GM19043 (cell line): ENCODE measurements around the gene NTM.

Experiments used
- ATAC-seq: cut with Tn5 transposase; IDR thresholded peaks from one replicate; pipeline ENCODE4 v1.9.1; 2021; ENCODE audit warnings: low read depth; ENCODE audit not compliant: unreplicated experiment

The NTM gene

GRCh38 chr11:131837562-131837961 is 467.1 kb downstream of the NTM start:
- ATAC-seq, result no peak

DNA sequence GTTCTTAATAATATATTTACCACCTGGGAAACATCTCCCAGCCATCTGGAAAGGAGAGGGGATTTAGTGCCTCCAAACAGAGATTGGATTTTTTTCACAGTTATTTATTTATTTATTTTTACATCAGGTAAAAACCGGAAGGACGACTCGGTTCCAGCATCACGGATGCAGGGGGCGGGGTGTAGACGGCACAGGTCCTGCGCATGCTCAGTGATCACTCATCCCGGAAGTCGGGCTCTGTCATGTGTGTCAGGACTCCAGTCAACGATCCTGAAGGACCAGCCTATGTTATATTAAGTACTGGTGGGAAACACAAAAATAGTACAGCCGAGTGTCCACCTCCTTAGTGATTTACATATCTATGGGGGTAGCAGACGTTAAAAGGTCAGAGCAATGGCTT is 467.6 kb downstream of the NTM start:
- ATAC-seq, result no peak

DNA sequence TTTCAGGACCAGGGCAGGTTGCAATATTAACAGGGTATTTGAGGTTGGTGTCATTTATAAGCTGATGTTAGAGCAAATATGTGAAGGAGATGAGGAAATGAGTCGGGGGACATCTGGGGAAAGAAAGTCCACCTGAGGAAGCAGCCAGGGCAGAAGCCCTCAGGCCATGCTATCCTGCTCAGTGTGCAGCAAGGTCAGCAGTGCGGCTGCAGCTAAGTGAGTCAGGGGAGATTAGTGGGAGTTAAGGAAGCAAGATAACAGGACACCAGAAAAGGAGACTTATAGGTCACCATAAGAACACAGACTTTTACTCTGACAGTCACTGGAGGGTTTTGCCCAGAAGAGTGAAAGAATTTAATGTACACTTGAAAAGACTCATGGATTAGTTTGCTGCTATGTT is 468.9 kb downstream of the NTM start:
- ATAC-seq, result no peak

DNA sequence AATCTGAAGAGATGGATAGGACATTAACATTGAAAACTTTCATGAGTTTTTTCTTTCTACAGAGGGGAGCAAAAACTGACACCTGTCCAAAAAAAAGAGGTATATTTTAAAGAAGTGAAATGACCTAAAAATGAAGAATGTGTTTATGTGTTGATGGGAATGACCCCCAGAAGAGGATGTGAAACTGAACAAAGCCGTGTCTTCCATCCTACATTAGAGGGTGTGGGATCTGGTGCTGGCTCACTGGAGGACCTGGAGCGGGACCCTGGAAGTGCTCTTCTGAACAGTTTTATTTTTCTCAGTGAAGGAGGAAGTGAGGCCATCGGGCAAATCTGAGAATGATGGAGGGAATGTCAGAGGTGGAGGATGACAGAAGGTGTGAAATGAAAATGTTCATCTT is 470.1 kb downstream of the NTM start:
- no peak for ATAC-seq

GRCh38 chr11:131841028-131841427 is 470.6 kb downstream of the NTM start:
- ATAC-seq, result no peak

- ATAC-seq, result no peak
These were observed 471.7 kb downstream of the NTM start for GRCh38 chr11:131841925-131842635.

GRCh38 chr11:131845255-131845654 is 474.8 kb downstream of the NTM start:
- ATAC-seq, result no peak

DNA sequence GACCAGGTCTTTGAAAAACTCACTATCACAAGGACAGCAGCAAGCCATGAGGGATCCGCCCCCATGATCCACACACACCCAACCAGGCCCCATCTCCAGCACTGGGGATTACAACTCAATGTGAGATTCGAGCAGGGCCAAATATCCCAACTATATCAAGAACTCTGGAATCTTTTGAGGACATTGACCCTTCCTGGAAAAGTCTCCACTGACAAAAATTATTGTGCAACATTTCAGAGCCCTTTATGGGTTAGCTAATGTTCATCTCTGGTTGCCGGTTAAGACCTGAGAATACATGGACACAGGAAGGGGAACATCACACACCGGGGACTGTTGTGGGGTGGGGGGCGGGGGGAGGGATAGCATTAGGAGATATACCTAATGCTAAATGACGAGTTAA is 479.1 kb downstream of the NTM start:
- ATAC-seq, result no peak

DNA sequence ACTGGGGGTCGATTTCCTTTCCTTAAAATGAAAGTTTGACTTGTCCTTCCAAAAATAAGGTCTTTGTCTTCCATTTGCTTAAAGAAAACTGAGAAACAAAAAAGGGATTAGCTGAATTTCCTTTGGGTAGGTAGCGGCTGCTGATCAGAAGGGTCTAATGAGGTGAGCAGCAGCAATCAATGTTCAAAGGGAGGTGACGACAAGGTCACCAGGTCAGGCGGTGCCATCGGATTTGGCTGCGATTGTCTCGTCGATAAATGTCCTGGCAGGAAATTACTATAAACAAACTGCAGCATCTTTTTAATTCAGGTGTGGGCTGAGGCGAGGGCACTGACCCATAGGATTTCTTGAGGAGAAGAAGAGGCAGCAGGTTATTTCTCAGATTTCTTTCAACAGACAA is 480.1 kb downstream of the NTM start:
- no peak for ATAC-seq

DNA sequence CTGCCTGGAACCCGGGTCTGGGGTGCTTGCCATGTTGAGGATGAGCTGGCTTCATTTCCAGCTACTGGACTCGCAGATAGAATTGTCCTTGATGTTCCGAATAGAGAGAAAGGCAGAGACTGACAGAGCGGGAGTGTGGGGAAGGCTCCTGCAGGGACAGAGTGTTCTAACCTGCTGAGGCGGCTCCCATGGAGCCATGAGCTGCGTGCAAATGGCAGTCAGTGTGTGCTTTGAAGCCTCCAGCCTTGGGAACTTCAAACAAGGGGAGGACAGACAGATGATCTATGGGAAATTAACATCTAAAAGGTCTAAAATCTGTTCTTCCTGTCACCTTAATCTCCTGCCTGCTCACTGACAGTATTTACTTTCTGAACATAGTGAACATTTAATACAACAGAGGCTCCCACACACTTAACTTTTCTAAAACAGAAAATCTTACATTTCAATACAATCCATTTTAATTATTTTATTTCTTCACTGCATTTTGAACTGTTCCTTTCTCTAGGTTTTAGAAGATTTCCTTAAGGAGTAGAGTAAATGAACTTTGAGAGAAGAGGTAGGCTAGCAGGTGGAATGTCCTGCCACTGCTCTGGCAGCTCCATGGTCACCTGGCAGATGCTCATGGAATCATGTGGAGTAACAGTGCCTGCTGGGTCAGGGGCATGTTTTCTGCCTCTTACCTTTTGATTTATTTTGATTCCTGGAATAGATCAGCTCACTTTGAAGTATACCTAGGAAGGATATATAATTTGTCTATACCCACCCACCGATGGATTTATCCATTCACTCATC is 481.7 kb downstream of the NTM start:
- no peak for ATAC-seq

GRCh38 chr11:131852757-131853156 is 482.3 kb downstream of the NTM start:
- ATAC-seq, result no peak

GRCh38 chr11:131854391-131854790 is 484.0 kb downstream of the NTM start:
- no peak for ATAC-seq

GRCh38 chr11:131855320-131855719 is 484.9 kb downstream of the NTM start:
- ATAC-seq, result no peak

DNA sequence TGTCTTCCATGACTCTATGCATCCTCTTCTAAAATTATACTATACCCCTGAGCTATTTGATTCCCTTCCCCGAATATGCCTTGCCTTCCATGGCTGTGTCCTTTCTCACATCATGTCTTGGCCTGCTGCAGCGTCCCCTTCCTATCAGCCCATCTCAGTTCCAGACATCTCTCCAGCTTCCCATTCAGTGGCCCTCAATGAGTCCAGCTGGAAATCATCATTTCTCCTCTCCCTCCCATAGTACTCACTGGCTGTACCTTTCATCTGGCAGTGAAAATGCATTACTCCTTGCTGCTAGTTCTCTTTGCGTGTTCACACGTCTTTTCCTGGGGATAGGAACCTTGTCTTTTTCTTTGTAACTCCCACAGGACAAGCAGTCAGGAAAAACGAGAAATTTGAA is 486.8 kb downstream of the NTM start:
- no peak for ATAC-seq

GRCh38 chr11:131858505-131858904 is 488.1 kb downstream of the NTM start:
- ATAC-seq, result no peak

DNA sequence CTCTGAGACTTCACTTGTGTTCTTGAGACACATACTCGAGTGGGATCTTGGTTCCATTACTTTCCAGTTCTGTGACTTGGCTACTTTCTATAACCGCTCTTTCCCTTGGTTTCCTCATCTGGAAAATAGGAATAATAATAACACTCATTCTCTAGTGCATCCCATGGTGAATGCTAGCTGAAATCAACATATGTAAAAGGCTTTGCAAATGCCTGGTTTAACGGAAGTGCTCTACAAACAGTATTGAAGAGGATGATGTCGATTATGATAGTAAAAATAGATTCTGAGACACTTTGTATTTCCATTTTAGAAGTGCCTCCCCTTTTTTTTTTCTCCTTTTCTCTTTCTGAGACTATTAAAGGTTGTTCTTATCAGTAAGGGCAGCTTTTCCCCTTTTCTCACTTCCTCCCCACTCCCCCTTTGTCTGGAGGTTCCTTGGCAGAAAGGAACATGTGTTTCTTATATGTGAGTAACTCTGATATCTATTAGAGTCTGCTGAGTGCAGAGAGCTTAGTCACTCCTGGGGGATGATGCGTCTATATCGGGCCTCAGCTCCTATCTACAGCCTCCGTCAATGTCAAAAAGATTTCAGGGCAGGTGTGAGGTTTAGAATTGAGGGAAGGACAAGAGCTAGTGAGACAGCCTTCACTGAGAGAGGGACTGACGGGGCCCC is 489.3 kb downstream of the NTM start:
- ATAC-seq, result no peak

GRCh38 chr11:131864228-131864627 is 493.8 kb downstream of the NTM start:
- ATAC-seq, result no peak

- no peak for ATAC-seq
These were observed 495.4 kb downstream of the NTM start for GRCh38 chr11:131865860-131866259.

GRCh38 chr11:131866535-131867400 is 496.4 kb downstream of the NTM start:
- no peak for ATAC-seq

DNA sequence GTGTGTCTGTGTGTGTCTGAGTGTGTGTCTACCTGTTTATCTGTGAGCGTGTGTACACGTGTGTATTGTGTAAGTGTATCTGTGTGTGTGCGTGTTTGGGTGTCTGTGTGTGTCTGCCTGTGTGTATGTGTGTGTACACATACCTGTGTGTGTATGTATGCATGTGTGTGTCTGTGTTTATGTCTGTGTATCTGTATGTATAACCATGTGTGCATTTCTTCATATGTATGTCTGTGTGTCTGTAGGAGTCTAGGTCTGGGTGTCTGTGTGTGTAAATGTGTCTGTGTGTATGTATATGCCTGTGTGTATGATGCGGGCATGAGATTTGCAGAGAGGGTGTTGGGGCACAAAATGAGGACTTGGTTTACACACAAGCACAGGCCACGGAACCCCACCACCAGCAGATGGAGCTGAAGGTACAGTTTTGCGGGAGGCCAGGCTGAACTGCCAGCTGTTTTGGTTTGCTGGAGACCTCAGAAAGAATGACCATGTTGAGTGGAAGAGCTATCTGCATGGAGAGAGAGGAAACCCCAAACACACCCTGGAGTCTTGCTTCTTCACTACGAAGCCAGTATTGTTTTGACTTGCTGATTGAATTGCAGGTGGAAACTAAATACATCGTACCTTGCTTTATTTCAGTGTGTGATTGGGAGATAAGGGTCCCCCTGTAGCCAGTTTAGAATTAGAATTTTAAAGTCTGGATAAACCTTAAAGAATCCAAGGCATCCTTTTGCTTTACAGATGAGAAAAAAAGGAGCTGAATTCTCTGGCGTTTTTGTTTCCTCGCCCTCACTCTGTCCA is 497.2 kb downstream of the NTM start:
- peak; percentile 64 for ATAC-seq
